Uterus (tissue), 2 donors: ENCODE measurements around the gene B4GALT7.

Source experiments
- POLR2A ChIP-seq, 2 donors: fragments of 450-650 bp; IDR thresholded peaks; one replicate each; pipeline ENCODE4 v1.6.1; 2016; ENCODE audit warnings: antibody characterized with exemption in 2 of 2, mild to moderate bottlenecking in 1 of 2, moderate library complexity in 1 of 2
- TF ChIP-seq, protein P1 (sequence below), 4 experiments: fragments of 200-600 bp in 2 of 4; fragments of 450-650 bp in 2 of 4; sonication (generic) in 2 of 4; IDR thresholded peaks; one replicate each; pipeline ENCODE4 v1.5.1; 2016 to 2019; ENCODE audit warnings: antibody characterized with exemption in 4 of 4, mild to moderate bottlenecking in 2 of 4, moderate library complexity in 1 of 4

DNA sequence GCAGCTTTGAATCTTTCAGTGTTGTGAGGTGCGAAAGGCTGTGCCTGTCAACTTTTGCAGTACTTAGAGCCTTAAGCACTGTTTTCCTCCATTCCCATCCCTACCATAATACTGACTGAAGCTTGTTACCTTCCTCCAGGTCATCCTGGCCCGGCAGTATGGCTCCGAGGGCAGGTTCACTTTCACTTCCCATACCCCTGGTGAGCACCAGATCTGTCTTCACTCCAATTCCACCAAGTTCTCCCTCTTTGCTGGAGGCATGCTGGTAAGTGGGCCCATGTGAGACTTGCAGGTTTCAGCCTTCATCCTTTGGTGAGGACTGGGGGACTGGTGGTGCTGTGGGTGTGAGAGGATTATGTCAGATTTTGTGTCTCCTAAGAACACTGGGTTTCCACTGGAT, 6.4 kb upstream of the B4GALT7 start:
- TF ChIP-seq, protein P1, sequence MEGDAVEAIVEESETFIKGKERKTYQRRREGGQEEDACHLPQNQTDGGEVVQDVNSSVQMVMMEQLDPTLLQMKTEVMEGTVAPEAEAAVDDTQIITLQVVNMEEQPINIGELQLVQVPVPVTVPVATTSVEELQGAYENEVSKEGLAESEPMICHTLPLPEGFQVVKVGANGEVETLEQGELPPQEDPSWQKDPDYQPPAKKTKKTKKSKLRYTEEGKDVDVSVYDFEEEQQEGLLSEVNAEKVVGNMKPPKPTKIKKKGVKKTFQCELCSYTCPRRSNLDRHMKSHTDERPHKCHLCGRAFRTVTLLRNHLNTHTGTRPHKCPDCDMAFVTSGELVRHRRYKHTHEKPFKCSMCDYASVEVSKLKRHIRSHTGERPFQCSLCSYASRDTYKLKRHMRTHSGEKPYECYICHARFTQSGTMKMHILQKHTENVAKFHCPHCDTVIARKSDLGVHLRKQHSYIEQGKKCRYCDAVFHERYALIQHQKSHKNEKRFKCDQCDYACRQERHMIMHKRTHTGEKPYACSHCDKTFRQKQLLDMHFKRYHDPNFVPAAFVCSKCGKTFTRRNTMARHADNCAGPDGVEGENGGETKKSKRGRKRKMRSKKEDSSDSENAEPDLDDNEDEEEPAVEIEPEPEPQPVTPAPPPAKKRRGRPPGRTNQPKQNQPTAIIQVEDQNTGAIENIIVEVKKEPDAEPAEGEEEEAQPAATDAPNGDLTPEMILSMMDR (IDR thresholded peaks at IDR 0.05), result no peak
- TF ChIP-seq POLR2A (IDR thresholded peaks at IDR 0.05), result no peak
